K562 (cell line): ENCODE measurements around the gene C11orf65. TPM values are rescaled to one million over a fixed set of nuclear protein-coding genes. Genes with fewer than 3 reads are reported as not detected.

Experiments used
- ATAC-seq: fragments of 200-7000 bp; cut with Tn5 transposase; 3 replicates; pipeline ENCODE4 v1.9.1; 2020; ENCODE audit warnings: moderate library complexity
- BruUV-seq: library from RNA; stranded (reverse); fragments of 400-500 nt; replicated peaks from 2 replicates; lab custom pipeline; 2021; lab: Mats Ljungman, UMichigan
- CTCF ChIA-PET: fragments of 300-600 bp; formaldehyde crosslinking; extraction: SDS; loops from one replicate; lab custom pipeline; 2021; ENCODE audit warnings: low intra/inter-chr PET ratio; lab: Yijun Ruan, JAX
- POLR2A ChIA-PET: fragments of 300-600, 350-650 bp; sonication (Branson Sonifier 250); formaldehyde crosslinking; extraction: SDS; loops from one replicate; lab custom pipeline; 2021; ENCODE audit warnings: antibody characterized with exemption, inconsistent platforms; lab: Yijun Ruan, JAX
- DNase-seq, 4 experiments: peaks; one replicate each; pipeline versions ENCODE4 v3.0.0 to v3.0.0-alpha.2; 2011 to 2018; ENCODE audit warnings: low spot score in 3 of 4, mixed read lengths in 3 of 4; ENCODE audit errors: extremely low read depth in 1 of 4
- FAIRE-seq: peaks from 2 replicates; lab custom pipeline; 2011; peaks lifted over from hg19 to GRCh38; lab: Jason Lieb, UNC
- H2AFZ ChIP-seq: 2 replicates; pipeline ENCODE4 v1.6.0; 2011; ENCODE audit warnings: low read depth, low read length, control low read depth, inconsistent platforms
- H3K27ac ChIP-seq: fragments of 200-600 bp; 3 replicates; pipeline ENCODE4 v1.8.0; 2011; ENCODE audit warnings: low read depth, mild to moderate bottlenecking, control low read depth, inconsistent platforms, low read length, moderate library complexity, mixed read lengths; ENCODE audit errors: extremely low read depth
- H3K27me3 ChIP-seq, 2 experiments: fragments of 300-600 bp in 1 of 2; 2 replicates in 1 of 2; 3 replicates in 1 of 2; pipeline versions ENCODE4 v1.6.0 to v1.8.0; 2011; ENCODE audit warnings: inconsistent platforms in 2 of 2, low read length in 2 of 2, mild to moderate bottlenecking in 1 of 2, mixed read lengths in 1 of 2, moderate library complexity in 1 of 2; ENCODE audit not compliant: control insufficient read depth in 2 of 2, insufficient read depth in 2 of 2
- H3K36me3 ChIP-seq: fragments of 300-600 bp; 3 replicates; pipeline ENCODE4 v1.8.0; 2011; ENCODE audit warnings: mild to moderate bottlenecking, low read length, inconsistent platforms; ENCODE audit not compliant: control insufficient read depth, insufficient read depth
- H3K4me1 ChIP-seq, 2 experiments: fragments of 200-600 bp in 1 of 2; replicated peaks in 1 of 2; 2 replicates in 1 of 2; 3 replicates in 1 of 2; pipeline versions ENCODE4 v1.5.1 to v1.8.0; 2011; ENCODE audit warnings: inconsistent platforms in 2 of 2, low read length in 2 of 2, mild to moderate bottlenecking in 1 of 2, mixed read lengths in 1 of 2, moderate library complexity in 1 of 2; ENCODE audit not compliant: control insufficient read depth in 2 of 2, insufficient read depth in 2 of 2
- H3K4me2 ChIP-seq: 2 replicates; pipeline ENCODE4 v1.6.1; 2011; ENCODE audit warnings: low read length, control low read depth, inconsistent platforms, mixed read lengths; ENCODE audit not compliant: insufficient read depth
- H3K4me3 ChIP-seq: fragments of 200-600 bp; sonication (generic), shearing (Covaris generic); 2 replicates; pipeline ENCODE4 v1.5.1; 2016; ENCODE audit warnings: control low read depth, inconsistent platforms
- H3K79me2 ChIP-seq: fragments of 200-600 bp; 3 replicates; pipeline ENCODE4 v1.8.0; 2011; ENCODE audit warnings: low read length, inconsistent platforms; ENCODE audit not compliant: control insufficient read depth, insufficient read depth
- H3K9ac ChIP-seq, 2 experiments: 2 replicates each; pipeline versions ENCODE4 v1.6.0 to v1.6.1; 2011; ENCODE audit warnings: low read depth in 2 of 2, low read length in 2 of 2, control low read depth in 1 of 2, inconsistent platforms in 1 of 2, mild to moderate bottlenecking in 1 of 2, mixed read lengths in 1 of 2; ENCODE audit not compliant: insufficient read depth in 1 of 2
- H3K9me1 ChIP-seq: one replicate; pipeline ENCODE4 v1.6.0; 2011; ENCODE audit warnings: inconsistent platforms, mild to moderate bottlenecking, low read length, moderate library complexity; ENCODE audit not compliant: control insufficient read depth, insufficient read depth
- H3K9me3 ChIP-seq: replicated peaks from 2 replicates; pipeline ENCODE4 v1.5.1; 2011; ENCODE audit warnings: low read depth, low read length, inconsistent platforms; ENCODE audit not compliant: control insufficient read depth, insufficient read depth
- H4K20me1 ChIP-seq: replicated peaks from 2 replicates; pipeline ENCODE4 v1.6.1; 2011; ENCODE audit warnings: low read length, inconsistent platforms, mixed read lengths; ENCODE audit not compliant: control insufficient read depth, insufficient read depth
- BMI1 ChIP-seq: fragments of 150-350 bp; IDR thresholded peaks from 2 replicates; pipeline ENCODE4 v1.6.1; 2014; ENCODE audit warnings: low read length
- FOSL1 ChIP-seq: fragments of 200-800 bp; sonication (Bioruptor generic); conservative IDR thresholded peaks from 2 replicates; pipeline ENCODE4 v1.6.1; 2016; ENCODE audit warnings: missing genetic modification characterization, missing compliant biosample characterization
- GABPA ChIP-seq: fragments of 200-800 bp; sonication (Bioruptor generic); conservative IDR thresholded peaks from 2 replicates; pipeline ENCODE4 v1.6.1; 2016; ENCODE audit warnings: low read depth, missing genetic modification characterization, missing compliant biosample characterization
- KLF10 ChIP-seq: fragments of 250-450 bp; sonication (Bioruptor Pico); IDR thresholded peaks from 2 replicates; pipeline ENCODE4 v1.6.1; 2021; ENCODE audit warnings: matching md5 sums
- KLF16 ChIP-seq: IDR thresholded peaks from 2 replicates; pipeline ENCODE4 v1.6.1; 2016; ENCODE audit warnings: antibody characterized with exemption
- MED1 ChIP-seq: sonication (generic); formaldehyde crosslinking; IDR thresholded peaks from 2 replicates; pipeline ENCODE4 v1.8.1; 2023; ENCODE audit warnings: missing genetic modification reagents, borderline replicate concordance
- NUFIP1 ChIP-seq: fragments of 450-650 bp; IDR thresholded peaks from 2 replicates; pipeline ENCODE4 v1.6.1; 2018; ENCODE audit not compliant: partially characterized antibody
- SRSF1 ChIP-seq: fragments of 200-400 bp; formaldehyde crosslinking; IDR thresholded peaks from 2 replicates; pipeline ENCODE4 v1.6.1; 2017; ENCODE audit warnings: mild to moderate bottlenecking, low read depth, low read length, moderate library complexity
- WGBS: fragments of 100-300 bp; shearing (Covaris generic); methylation state at CpG from one replicate; pipeline ENCODE4 v1.1.6; 2016; ENCODE audit warnings: low coverage, mixed read lengths; ENCODE audit not compliant: insufficient coverage; ENCODE audit errors: missing lambda C conversion rate; 5-methylcytosine and 5-hydroxymethylcytosine counted together
- in situ Hi-C: fragments of 300-500 bp; cut with MboI; formaldehyde crosslinking; loops from 4 replicates; pipeline ENCODE4 v1.15.0; 2018; ENCODE audit warnings: inconsistent platforms, mixed read lengths
- intact Hi-C: fragments of 100-400 bp; cut with micrococcal nuclease; formaldehyde crosslinking; loops from 2 replicates; pipeline ENCODE4 v1.14.2; 2022
- polyA plus RNA-seq, 8 experiments: library from polyadenylated mRNA; depleted of rRNA in 4 of 8; stranded (reverse) in 5 of 8; unstranded in 3 of 8; fragments of >200 nt; fragmentation: Nextera tagmentation in 2 of 8; fragmentation: Illumina TruSeq in 1 of 8; extraction: Ambion mirVana in 2 of 8; extraction: Trizol in 1 of 8; gene quantifications; 2 replicates each; pipeline versions ENCODE4 v1.2.1 to v1.2.3, GENCODE V29; 2011 to 2014; ENCODE audit warnings: inconsistent platforms in 1 of 8, missing spikeins in 1 of 8
- total RNA-seq, 7 experiments: library from RNA; depleted of rRNA in 6 of 7; stranded (reverse); fragments of >200 nt in 6 of 7; fragmentation: Illumina TruSeq in 2 of 7; extraction: Trizol in 2 of 7; gene quantifications; 2 replicates each; pipeline versions ENCODE4 v1.2.1 to v1.2.3, GENCODE V29; 2011 to 2021; ENCODE audit warnings: low replicate concordance in 1 of 7
- TF ChIP-seq, protein P1 (sequence below), 2 experiments: IDR thresholded peaks; 2 replicates each; pipeline ENCODE4 v1.6.1; 2011; ENCODE audit warnings: borderline replicate concordance in 1 of 2, control low read depth in 1 of 2, low read depth in 1 of 2, low read length in 1 of 2, mild to moderate bottlenecking in 1 of 2, mixed read lengths in 1 of 2, moderate library complexity in 1 of 2; ENCODE audit not compliant: insufficient read depth in 1 of 2, insufficient read length in 1 of 2, poor library complexity in 1 of 2, severe bottlenecking in 1 of 2; ENCODE audit errors: extremely low read depth in 1 of 2
- TF ChIP-seq, protein P2 (sequence below): fragments of 250-450 bp; sonication (Bioruptor Pico); IDR thresholded peaks from 2 replicates; pipeline ENCODE4 v1.5.0; 2022; ENCODE audit warnings: mild to moderate bottlenecking
- TF ChIP-seq, protein P3 (sequence below): fragments of 200-400 bp; formaldehyde crosslinking; IDR thresholded peaks from 2 replicates; pipeline ENCODE4 v1.6.1; 2017; ENCODE audit warnings: mild to moderate bottlenecking, low read depth, low read length, moderate library complexity
- TF ChIP-seq, protein P4 (sequence below): IDR thresholded peaks from 3 replicates; pipeline ENCODE4 v1.6.1; 2011; ENCODE audit warnings: borderline replicate concordance, mild to moderate bottlenecking; ENCODE audit not compliant: insufficient read length, insufficient read depth
- TF ChIP-seq, protein P5 (sequence below), 2 experiments: fragments of 450-650 bp; conservative IDR thresholded peaks; 2 replicates each; pipeline ENCODE4 v1.6.1; 2017; ENCODE audit warnings: mild to moderate bottlenecking in 2 of 2, moderate library complexity in 2 of 2

The C11orf65 gene
- total and polyA plus RNA-seq, 9 of the 15 experiments (the other 6 are each of a cell fraction or from before 2014, with no cell fraction given), result 1.0 to 2.1 (median 1.2) TPM

DNA sequence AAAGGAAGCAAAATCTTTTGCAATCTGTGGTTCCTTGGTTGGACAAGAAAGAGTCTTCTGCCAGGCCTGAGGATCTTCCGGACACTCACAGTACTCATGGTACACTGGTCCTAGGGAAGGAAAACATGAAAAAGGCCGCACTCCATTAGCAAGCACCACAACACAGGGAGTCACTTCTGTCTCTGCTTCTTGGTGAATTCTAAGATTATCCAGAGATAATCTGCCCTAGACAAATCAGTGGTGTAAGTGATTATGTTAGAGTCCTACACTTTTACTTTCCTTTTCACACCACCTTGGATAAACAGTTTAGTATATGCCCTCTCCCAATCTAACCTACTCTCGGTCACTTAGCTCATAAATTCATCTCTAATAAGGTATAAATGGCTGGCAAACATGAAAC, 19.0 kb upstream of the C11orf65 start:
- no peak overlapping the region for H2AFZ ChIP-seq
- intact Hi-C loops (no loop called here), in situ Hi-C loops (no loop called here)
- FAIRE-seq (no peak), ATAC-seq (no peak), DNase-seq (no peak)
- BruUV-seq, result no TSS peak
- no peaks in the 10 kb centered on the region for H3K9me3 ChIP-seq
- no peaks in the 10 kb centered on the region for H3K27me3 ChIP-seq
- H3K79me2 ChIP-seq, result no peaks in the 10 kb centered on the region
- no peaks in the 10 kb centered on the region for H4K20me1 ChIP-seq
- peaks cover 56% of the 10 kb centered on the region; the same call in 2 of the 3 replicates for H3K36me3 ChIP-seq
- no peak overlapping the region for H3K4me3 ChIP-seq
- H3K27ac ChIP-seq, result no peak overlapping the region
- no peaks in the 10 kb centered on the region for H3K4me1 ChIP-seq
- H3K4me2 ChIP-seq, result no peak overlapping the region
- ChIA-PET POLR2A (no interaction called here), CTCF (no interaction called here)
- H3K9me1 ChIP-seq, result no peaks in the 10 kb centered on the region
- 94% methylated on average over 3 of the region's 3 CpGs for WGBS
- no peak overlapping the region for H3K9ac ChIP-seq
- TF ChIP-seq, protein P1, sequence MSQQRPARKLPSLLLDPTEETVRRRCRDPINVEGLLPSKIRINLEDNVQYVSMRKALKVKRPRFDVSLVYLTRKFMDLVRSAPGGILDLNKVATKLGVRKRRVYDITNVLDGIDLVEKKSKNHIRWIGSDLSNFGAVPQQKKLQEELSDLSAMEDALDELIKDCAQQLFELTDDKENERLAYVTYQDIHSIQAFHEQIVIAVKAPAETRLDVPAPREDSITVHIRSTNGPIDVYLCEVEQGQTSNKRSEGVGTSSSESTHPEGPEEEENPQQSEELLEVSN (IDR thresholded peaks at IDR 0.05; ENCODE audit: borderline replicate concordance in 1 of 2, extremely low read depth in 1 of 2, insufficient read depth in 1 of 2, insufficient read length in 1 of 2, low read depth in 1 of 2, low read length in 1 of 2, poor library complexity in 1 of 2, severe bottlenecking in 1 of 2), result no peak
- no peak for TF ChIP-seq BMI1
- TF ChIP-seq KLF16, result no peak
- TF ChIP-seq, protein P2, sequence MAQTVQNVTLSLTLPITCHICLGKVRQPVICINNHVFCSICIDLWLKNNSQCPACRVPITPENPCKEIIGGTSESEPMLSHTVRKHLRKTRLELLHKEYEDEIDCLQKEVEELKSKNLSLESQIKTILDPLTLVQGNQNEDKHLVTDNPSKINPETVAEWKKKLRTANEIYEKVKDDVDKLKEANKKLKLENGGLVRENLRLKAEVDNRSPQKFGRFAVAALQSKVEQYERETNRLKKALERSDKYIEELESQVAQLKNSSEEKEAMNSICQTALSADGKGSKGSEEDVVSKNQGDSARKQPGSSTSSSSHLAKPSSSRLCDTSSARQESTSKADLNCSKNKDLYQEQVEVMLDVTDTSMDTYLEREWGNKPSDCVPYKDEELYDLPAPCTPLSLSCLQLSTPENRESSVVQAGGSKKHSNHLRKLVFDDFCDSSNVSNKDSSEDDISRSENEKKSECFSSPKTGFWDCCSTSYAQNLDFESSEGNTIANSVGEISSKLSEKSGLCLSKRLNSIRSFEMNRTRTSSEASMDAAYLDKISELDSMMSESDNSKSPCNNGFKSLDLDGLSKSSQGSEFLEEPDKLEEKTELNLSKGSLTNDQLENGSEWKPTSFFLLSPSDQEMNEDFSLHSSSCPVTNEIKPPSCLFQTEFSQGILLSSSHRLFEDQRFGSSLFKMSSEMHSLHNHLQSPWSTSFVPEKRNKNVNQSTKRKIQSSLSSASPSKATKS (CRISPR knock-in tag), result no peak
- TF ChIP-seq MED1 (CRISPR knock-in tag), result no peak
- TF ChIP-seq FOSL1 (tag), result no peak
- TF ChIP-seq NUFIP1, result no peak
- TF ChIP-seq, protein P3, sequence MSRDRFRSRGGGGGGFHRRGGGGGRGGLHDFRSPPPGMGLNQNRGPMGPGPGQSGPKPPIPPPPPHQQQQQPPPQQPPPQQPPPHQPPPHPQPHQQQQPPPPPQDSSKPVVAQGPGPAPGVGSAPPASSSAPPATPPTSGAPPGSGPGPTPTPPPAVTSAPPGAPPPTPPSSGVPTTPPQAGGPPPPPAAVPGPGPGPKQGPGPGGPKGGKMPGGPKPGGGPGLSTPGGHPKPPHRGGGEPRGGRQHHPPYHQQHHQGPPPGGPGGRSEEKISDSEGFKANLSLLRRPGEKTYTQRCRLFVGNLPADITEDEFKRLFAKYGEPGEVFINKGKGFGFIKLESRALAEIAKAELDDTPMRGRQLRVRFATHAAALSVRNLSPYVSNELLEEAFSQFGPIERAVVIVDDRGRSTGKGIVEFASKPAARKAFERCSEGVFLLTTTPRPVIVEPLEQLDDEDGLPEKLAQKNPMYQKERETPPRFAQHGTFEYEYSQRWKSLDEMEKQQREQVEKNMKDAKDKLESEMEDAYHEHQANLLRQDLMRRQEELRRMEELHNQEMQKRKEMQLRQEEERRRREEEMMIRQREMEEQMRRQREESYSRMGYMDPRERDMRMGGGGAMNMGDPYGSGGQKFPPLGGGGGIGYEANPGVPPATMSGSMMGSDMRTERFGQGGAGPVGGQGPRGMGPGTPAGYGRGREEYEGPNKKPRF, result no peak
- no peak for TF ChIP-seq KLF10 (CRISPR knock-in tag)
- TF ChIP-seq, protein P4, sequence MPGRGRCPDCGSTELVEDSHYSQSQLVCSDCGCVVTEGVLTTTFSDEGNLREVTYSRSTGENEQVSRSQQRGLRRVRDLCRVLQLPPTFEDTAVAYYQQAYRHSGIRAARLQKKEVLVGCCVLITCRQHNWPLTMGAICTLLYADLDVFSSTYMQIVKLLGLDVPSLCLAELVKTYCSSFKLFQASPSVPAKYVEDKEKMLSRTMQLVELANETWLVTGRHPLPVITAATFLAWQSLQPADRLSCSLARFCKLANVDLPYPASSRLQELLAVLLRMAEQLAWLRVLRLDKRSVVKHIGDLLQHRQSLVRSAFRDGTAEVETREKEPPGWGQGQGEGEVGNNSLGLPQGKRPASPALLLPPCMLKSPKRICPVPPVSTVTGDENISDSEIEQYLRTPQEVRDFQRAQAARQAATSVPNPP, result no peak
- TF ChIP-seq, protein P5, sequence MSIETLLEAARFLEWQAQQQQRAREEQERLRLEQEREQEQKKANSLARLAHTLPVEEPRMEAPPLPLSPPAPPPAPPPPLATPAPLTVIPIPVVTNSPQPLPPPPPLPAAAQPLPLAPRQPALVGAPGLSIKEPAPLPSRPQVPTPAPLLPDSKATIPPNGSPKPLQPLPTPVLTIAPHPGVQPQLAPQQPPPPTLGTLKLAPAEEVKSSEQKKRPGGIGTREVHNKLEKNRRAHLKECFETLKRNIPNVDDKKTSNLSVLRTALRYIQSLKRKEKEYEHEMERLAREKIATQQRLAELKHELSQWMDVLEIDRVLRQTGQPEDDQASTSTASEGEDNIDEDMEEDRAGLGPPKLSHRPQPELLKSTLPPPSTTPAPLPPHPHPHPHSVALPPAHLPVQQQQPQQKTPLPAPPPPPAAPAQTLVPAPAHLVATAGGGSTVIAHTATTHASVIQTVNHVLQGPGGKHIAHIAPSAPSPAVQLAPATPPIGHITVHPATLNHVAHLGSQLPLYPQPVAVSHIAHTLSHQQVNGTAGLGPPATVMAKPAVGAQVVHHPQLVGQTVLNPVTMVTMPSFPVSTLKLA (conservative IDR thresholded peaks at IDR 0.05), result no peak
- no peak for TF ChIP-seq GABPA (tag)
- TF ChIP-seq SRSF1, result no peak
